MG63 (cell line): ENCODE data around the gene ATP2A1. TPM values are rescaled to one million over a fixed set of nuclear protein-coding genes. Genes with fewer than 3 reads are reported as not detected.
"Not testable (repeated sequence)": the region's sequence is repeated elsewhere in the genome, so short reads cannot be mapped to it uniquely, and the experiment has no call there.

ENCODE experiments used
- DNase-seq: peaks from one replicate; pipeline ENCODE4 v3.0.0-alpha.2; 2020
- H3K27me3 ChIP-seq: fragments of 250-450 bp; sonication (Bioruptor Pico); 2 replicates; pipeline ENCODE4 v1.5.1; 2020; ENCODE audit warnings: mild to moderate bottlenecking, moderate library complexity
- H3K36me3 ChIP-seq: fragments of 250-450 bp; sonication (Bioruptor Pico); 2 replicates; pipeline ENCODE4 v1.5.1; 2020; ENCODE audit warnings: mild to moderate bottlenecking, moderate library complexity
- H3K4me3 ChIP-seq: fragments of 250-450 bp; sonication (Bioruptor Pico); 2 replicates; pipeline ENCODE4 v1.5.1; 2020; ENCODE audit warnings: mild to moderate bottlenecking, moderate library complexity
- H3K9me3 ChIP-seq: fragments of 250-450 bp; sonication (Bioruptor Pico); 2 replicates; pipeline ENCODE4 v1.5.1; 2020; ENCODE audit warnings: mild to moderate bottlenecking, moderate library complexity
- total RNA-seq: library from RNA; depleted of rRNA; stranded (reverse); fragments of >200 nt; shearing (Covaris generic); gene quantifications from 2 replicates; pipeline ENCODE4 v1.2.3, GENCODE V29; 2014; ENCODE audit warnings: low replicate concordance

ATP2A1 gene
- total RNA-seq, 1 experiment from 2014 or later, result not detected

- DNase-seq, result peak; percentile 31
- H3K9me3 ChIP-seq, result no peaks in the 10 kb centered on the region
Observed at GRCh38 chr16:28875134-28876018, 2.9 kb upstream of the ATP2A1 start.

DNA sequence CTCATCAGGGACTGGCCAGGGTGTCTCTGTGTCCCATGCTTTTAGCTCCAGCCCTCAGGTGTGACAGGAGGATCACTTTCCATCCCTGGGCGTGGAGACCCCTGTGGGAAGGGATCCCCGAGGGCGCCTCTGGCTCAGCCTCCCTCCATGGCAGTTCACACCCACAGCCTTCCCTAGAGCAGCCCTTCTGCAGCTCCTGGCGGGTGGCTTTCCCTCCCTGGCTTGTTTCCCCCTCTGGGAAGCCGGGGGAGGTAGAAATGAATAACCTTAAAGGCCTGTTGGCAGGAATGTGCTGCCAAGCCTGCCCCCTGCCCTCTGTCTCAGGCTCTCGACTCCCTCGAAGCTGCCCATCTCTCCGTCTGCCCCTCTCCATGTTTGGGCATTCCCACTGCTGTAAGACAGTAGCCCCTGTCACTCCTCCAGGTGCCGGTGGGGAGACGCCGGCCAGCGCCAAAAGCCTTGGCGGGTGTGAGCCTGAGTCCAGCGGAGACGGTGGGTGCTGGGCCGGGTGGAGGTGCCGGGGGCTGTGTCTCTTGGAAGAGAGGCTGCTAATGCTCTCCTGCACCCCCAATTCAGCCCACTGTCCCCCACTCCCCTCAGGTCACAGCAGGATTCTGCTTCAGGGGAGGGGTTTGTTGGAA, 2.1 kb upstream of the ATP2A1 start:
- no peak for DNase-seq
- Histone ChIP-seq H3K36me3 (peaks cover 26% of the 10 kb centered on the region), H3K9me3 (no peaks in the 10 kb centered on the region), H3K4me3 (no peak overlapping the region), H3K27me3 (no peaks in the 10 kb centered on the region)

More at GRCh38 chr16:28875134-28876018, 2.9 kb upstream of the ATP2A1 start:
- Histone ChIP-seq H3K27me3 (no peaks in the 10 kb centered on the region), H3K36me3 (peaks cover 33% of the 10 kb centered on the region), H3K4me3 (no peak overlapping the region)

GRCh38 chr16:28876973-28877654, 1.2 kb upstream of the ATP2A1 start:
- Histone ChIP-seq H3K4me3 (no peak overlapping the region), H3K36me3 (peaks cover 22% of the 10 kb centered on the region)
- no peak for DNase-seq

GRCh38 chr16:28877655-28878000, 660 bp upstream of the ATP2A1 start:
- Histone ChIP-seq H3K4me3 (no peak overlapping the region), H3K27me3 (no peaks in the 10 kb centered on the region), H3K36me3 (peaks cover 20% of the 10 kb centered on the region), H3K9me3 (no peaks in the 10 kb centered on the region)
- no peak for DNase-seq

More at GRCh38 chr16:28876973-28877654, 1.2 kb upstream of the ATP2A1 start:
- H3K27me3 ChIP-seq, result no peaks in the 10 kb centered on the region
- no peaks in the 10 kb centered on the region for H3K9me3 ChIP-seq

DNA sequence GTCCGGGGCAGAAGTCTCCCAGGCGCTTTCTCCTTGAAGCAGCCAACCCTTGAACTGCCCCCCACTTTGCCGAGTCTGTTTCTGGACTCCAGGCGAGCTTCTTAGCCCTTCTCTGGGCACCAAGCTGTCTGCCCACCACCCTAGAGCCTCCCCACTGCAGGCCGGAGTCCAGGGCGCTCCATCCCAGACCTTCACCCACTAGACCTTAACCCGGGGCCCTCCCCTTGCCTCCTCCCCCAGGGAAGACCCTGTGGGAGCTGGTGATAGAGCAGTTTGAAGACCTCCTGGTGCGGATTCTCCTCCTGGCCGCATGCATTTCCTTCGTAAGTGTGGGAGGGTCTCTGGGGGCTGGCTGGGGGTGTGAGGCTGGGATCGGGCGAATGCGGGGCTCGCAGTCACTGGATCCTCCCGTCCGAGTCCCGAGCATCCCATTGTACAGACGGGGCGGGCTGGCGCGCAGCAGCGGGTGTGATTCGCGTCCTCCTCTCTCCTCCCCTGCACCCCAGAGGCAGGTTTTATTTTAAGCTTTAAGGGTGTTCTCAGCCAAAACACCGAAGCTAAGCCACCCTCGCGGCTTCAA, 1.1 kb downstream of the ATP2A1 start:
- DNase-seq, result no peak

GRCh38 chr16:28879841-28880588, 1.7 kb downstream of the ATP2A1 start:
- no peaks in the 10 kb centered on the region for H3K27me3 ChIP-seq
- H3K9me3 ChIP-seq, result no peaks in the 10 kb centered on the region
- peak; percentile 95 for DNase-seq
- H3K36me3 ChIP-seq, result no peaks in the 10 kb centered on the region
- H3K4me3 ChIP-seq, result peak overlapping the region; percentile 64

More for the DNA sequence above, 1.1 kb downstream of the ATP2A1 start:
- H3K9me3 ChIP-seq, result no peaks in the 10 kb centered on the region
- H3K4me3 ChIP-seq, result peak overlapping the region; percentile 64
- no peaks in the 10 kb centered on the region for H3K27me3 ChIP-seq
- H3K36me3 ChIP-seq, result peaks cover 3% of the 10 kb centered on the region

- Histone ChIP-seq H3K27me3 (no peaks in the 10 kb centered on the region), H3K4me3 (peak overlapping the region; percentile 64; the same call in 1 of the 2 replicates), H3K9me3 (no peaks in the 10 kb centered on the region), H3K36me3 (no peaks in the 10 kb centered on the region)
- no peak for DNase-seq
Observed at GRCh38 chr16:28880589-28880915, 2.3 kb downstream of the ATP2A1 start.

DNA sequence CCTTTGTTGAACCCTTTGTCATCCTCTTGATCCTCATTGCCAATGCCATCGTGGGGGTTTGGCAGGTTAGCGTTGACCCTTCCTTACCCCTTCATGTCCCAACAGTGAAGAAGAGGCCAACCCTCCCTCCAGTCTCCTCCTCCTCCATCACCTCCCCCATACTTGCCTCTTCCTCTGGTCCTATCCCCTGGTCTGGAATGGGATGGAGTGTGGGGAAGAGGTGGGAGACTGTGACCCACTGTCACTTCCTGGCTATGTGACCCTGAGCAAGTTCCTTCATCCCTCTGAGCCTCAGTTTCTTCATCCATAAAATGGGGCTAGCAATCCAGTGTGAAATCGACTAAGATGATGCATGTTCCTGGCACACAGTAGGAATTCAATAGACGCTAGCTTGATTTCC, 2.7 kb downstream of the ATP2A1 start:
- Histone ChIP-seq H3K4me3 (no peak overlapping the region), H3K36me3 (no peaks in the 10 kb centered on the region), H3K27me3 (no peaks in the 10 kb centered on the region), H3K9me3 (no peaks in the 10 kb centered on the region)
- DNase-seq, result no peak

GRCh38 chr16:28881565-28881964, 3.3 kb downstream of the ATP2A1 start:
- H3K4me3 ChIP-seq, DNase-seq, H3K9me3 ChIP-seq, H3K36me3 ChIP-seq, H3K27me3 ChIP-seq: not testable (repeated sequence)

- Histone ChIP-seq H3K36me3 (no peaks in the 10 kb centered on the region), H3K27me3 (no peaks in the 10 kb centered on the region), H3K4me3 (no peak overlapping the region), H3K9me3 (no peaks in the 10 kb centered on the region)
- DNase-seq, result no peak
Observed at GRCh38 chr16:28882551-28883160, 4.4 kb downstream of the ATP2A1 start.

DNA sequence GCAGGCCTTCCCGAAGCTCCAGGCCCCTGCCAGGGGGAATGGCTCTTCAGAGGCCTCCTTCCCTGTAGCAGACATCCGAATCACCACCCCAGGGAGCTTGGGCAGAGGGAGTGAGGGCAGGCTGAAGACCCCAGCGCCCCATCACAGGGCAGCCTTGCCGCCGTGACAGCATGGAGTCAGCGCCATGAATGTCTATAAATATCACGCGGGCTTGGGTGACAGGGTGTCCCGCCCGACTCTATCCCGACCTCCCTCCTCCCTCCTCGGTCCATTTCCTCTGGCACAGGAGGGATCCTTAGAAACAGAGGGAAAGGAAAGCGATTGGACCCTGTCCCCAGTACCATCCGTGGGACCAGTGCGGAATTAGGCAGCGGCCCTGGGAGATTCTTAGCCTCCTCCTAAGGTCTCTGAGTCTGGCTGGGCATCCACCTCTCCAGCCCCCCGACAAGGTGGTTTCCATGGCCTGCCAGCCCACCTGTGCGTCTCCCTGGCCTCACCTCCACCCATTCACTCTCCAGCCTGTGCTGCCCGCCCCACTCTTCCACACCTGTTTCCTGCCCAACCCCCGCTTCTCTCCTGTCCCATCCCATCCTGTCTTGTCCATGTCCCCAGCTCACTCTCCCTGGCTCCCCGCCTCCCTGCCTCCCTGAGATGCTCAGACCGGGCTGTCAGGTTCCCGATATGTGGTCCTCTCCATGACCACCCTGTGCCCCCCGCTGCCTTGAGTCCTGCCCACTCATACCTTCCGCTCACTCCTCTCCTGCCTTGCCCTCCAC, 5.1 kb downstream of the ATP2A1 start:
- Histone ChIP-seq H3K27me3 (no peaks in the 10 kb centered on the region), H3K9me3 (no peaks in the 10 kb centered on the region), H3K4me3 (no peak overlapping the region), H3K36me3 (no peaks in the 10 kb centered on the region)
- DNase-seq, result no peak

DNA sequence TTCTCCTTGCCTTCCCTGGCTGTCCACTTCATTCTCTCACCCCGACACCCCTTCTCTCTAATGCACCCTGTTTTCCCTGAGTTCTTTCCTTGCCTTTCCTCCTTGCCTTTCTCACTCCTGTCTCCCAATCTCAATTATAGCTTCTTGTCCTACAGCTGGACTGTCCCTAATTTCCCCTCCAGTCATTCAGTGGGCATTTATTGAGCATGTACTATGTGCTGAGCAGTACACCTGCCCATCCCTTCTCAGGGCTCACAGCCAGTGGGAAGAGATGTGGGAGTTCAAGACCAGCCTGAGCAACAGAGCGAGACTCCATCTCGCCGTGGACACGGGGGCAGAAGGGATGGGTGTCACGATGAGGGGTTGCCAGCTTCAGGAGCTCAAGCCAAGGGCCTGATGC, 5.8 kb downstream of the ATP2A1 start:
- Histone ChIP-seq H3K9me3 (no peaks in the 10 kb centered on the region), H3K36me3 (no peaks in the 10 kb centered on the region), H3K27me3 (no peaks in the 10 kb centered on the region), H3K4me3 (no peak overlapping the region)
- DNase-seq, result no peak

- no peaks in the 10 kb centered on the region for H3K9me3 ChIP-seq
- no peak overlapping the region for H3K4me3 ChIP-seq
- no peaks in the 10 kb centered on the region for H3K27me3 ChIP-seq
- H3K36me3 ChIP-seq, result no peaks in the 10 kb centered on the region
- DNase-seq, result no peak
Observed at GRCh38 chr16:28886945-28887344, 8.7 kb downstream of the ATP2A1 start.

DNA sequence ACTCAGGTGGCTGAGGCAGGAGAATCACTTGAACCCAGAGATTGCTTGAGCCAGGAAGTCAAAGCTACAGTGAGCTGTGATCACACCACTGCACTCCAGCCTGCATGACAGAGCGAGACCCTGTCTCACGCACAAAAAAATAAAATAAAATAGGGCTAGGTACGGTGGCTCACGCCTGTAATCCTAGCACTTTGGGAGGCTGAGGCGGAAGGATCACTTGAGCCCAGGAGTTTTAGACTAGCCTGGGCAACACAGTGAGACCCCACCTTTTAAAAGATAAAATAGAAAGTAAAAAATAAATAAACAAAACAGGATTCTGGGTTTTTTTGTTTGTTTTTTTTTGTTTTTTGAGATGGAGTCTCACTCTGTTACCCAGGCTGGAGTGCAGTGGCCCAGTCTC, 12.1 kb downstream of the ATP2A1 start:
- not testable (repeated sequence) for H3K27me3 ChIP-seq, H3K36me3 ChIP-seq, DNase-seq, H3K4me3 ChIP-seq, H3K9me3 ChIP-seq

DNA sequence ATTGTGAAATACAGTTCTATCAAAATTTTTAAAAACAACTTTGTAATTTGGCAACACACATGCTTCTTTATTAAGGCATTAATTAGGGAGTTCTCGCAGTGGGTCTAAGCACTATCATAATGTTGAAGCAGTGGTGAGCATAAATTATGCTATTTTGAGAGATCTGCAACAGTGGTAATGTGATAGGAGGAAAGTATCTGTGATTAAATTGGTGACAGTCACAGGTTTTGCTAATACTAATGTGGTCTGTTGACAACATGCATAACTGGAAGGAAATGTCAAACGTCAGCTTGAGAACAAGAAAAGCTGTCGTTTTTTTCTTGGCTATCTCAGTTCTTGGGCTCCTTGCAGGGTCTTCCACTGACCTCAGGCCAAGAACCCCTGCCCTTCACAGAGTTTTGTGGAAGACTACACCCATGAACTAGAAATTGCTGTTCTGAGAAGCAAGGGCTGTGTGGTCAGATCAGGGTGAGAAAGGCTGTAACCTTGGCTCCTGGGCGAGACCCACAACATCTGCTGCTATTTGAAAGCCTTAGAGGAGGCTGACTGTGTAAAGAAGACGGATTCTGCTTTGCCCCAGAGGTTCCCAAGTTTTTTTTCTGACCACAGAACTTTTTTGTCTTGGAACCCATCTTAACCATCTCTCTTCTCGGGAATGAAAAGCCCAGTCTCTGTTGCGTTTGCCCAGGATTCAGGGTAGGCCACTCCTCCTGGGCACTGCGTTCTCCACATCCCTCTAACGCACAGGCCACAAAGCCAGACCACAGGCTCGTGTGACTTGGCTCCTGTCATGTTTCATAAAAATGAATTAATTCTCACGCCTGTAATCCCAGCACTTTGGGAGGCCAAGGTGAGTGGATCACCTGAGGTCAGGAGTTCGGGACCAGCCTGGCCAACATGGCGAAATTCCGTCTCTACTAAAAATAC, 13.9 kb downstream of the ATP2A1 start:
- no peak overlapping the region for H3K4me3 ChIP-seq
- H3K36me3 ChIP-seq, result no peaks in the 10 kb centered on the region
- no peak for DNase-seq
- no peaks in the 10 kb centered on the region for H3K27me3 ChIP-seq
- no peaks in the 10 kb centered on the region for H3K9me3 ChIP-seq
